HEK293 (cell line): Measurements from ENCODE around the gene TPP1.

Source experiments
- IKZF3 ChIP-seq: fragments of 450-650 bp; IDR thresholded peaks from 2 replicates; pipeline ENCODE4 v1.5.0; 2018; ENCODE audit warnings: missing biosample characterization, mild to moderate bottlenecking, missing genetic modification characterization, moderate library complexity
- KLF1 ChIP-seq: fragments of 450-650 bp; formaldehyde crosslinking; IDR thresholded peaks from 2 replicates; pipeline ENCODE4 v1.5.1; 2016; ENCODE audit warnings: missing biosample characterization, missing genetic modification characterization
- KLF10 ChIP-seq: fragments of 450-650 bp; IDR thresholded peaks from 2 replicates; pipeline ENCODE4 v1.5.1; 2018; ENCODE audit warnings: missing biosample characterization, mild to moderate bottlenecking, missing genetic modification characterization
- KLF8 ChIP-seq: fragments of 450-650 bp; formaldehyde crosslinking; IDR thresholded peaks from 2 replicates; pipeline ENCODE4 v1.5.1; 2016; ENCODE audit warnings: missing biosample characterization, missing genetic modification characterization
- SCRT2 ChIP-seq: fragments of 450-650 bp; formaldehyde crosslinking; IDR thresholded peaks from 2 replicates; pipeline ENCODE4 v1.5.1; 2016; ENCODE audit warnings: missing biosample characterization, missing genetic modification characterization
- SP2 ChIP-seq: fragments of 450-650 bp; formaldehyde crosslinking; IDR thresholded peaks from 2 replicates; pipeline ENCODE4 v1.5.1; 2016; ENCODE audit warnings: missing biosample characterization, missing genetic modification characterization
- SP7 ChIP-seq: fragments of 450-650 bp; formaldehyde crosslinking; IDR thresholded peaks from 2 replicates; pipeline ENCODE4 v1.5.1; 2016; ENCODE audit warnings: missing biosample characterization, missing genetic modification characterization
- TRIM28 ChIP-seq: IDR thresholded peaks from 2 replicates; pipeline ENCODE4 v1.6.1; 2011; ENCODE audit warnings: low read length, control low read depth, borderline replicate concordance
- ZBTB20 ChIP-seq: fragments of 450-650 bp; formaldehyde crosslinking; IDR thresholded peaks from 2 replicates; pipeline ENCODE4 v1.5.1; 2016; ENCODE audit warnings: missing biosample characterization, missing genetic modification characterization
- ZFP37 ChIP-seq: fragments of 450-650 bp; formaldehyde crosslinking; IDR thresholded peaks from 2 replicates; pipeline ENCODE4 v1.5.1; 2016; ENCODE audit warnings: missing biosample characterization, missing genetic modification characterization
- ZNF10 ChIP-seq: fragments of 450-650 bp; formaldehyde crosslinking; IDR thresholded peaks from 2 replicates; pipeline ENCODE4 v1.5.1; 2017; ENCODE audit warnings: missing biosample characterization, missing genetic modification characterization
- ZNF211 ChIP-seq: fragments of 450-650 bp; formaldehyde crosslinking; IDR thresholded peaks from 2 replicates; pipeline ENCODE4 v1.5.1; 2016; ENCODE audit warnings: low read depth, missing biosample characterization, missing genetic modification characterization
- ZNF24 ChIP-seq: fragments of 450-650 bp; formaldehyde crosslinking; IDR thresholded peaks from 2 replicates; pipeline ENCODE4 v1.5.1; 2016; ENCODE audit warnings: missing biosample characterization, missing genetic modification characterization
- ZNF324 ChIP-seq: fragments of 450-650 bp; formaldehyde crosslinking; IDR thresholded peaks from 2 replicates; pipeline ENCODE4 v1.5.1; 2016; ENCODE audit warnings: missing biosample characterization, missing genetic modification characterization
- ZNF335 ChIP-seq: fragments of 450-650 bp; formaldehyde crosslinking; conservative IDR thresholded peaks from 2 replicates; pipeline ENCODE4 v1.5.1; 2016; ENCODE audit warnings: missing biosample characterization, missing genetic modification characterization
- ZNF366 ChIP-seq: fragments of 450-650 bp; formaldehyde crosslinking; conservative IDR thresholded peaks from 2 replicates; pipeline ENCODE4 v1.5.1; 2016; ENCODE audit warnings: missing biosample characterization, missing genetic modification characterization
- ZNF398 ChIP-seq: fragments of 450-650 bp; formaldehyde crosslinking; IDR thresholded peaks from 2 replicates; pipeline ENCODE4 v1.5.1; 2017; ENCODE audit warnings: missing biosample characterization, missing genetic modification characterization
- ZNF501 ChIP-seq: fragments of 450-650 bp; formaldehyde crosslinking; IDR thresholded peaks from 2 replicates; pipeline ENCODE4 v1.5.1; 2016; ENCODE audit warnings: missing biosample characterization, missing genetic modification characterization
- ZNF600 ChIP-seq: fragments of 450-650 bp; formaldehyde crosslinking; IDR thresholded peaks from 2 replicates; pipeline ENCODE4 v1.5.1; 2016; ENCODE audit warnings: missing biosample characterization, missing genetic modification characterization
- ZNF624 ChIP-seq: fragments of 450-650 bp; formaldehyde crosslinking; IDR thresholded peaks from 2 replicates; pipeline ENCODE4 v1.5.1; 2017; ENCODE audit warnings: missing biosample characterization, missing genetic modification characterization
- ZNF629 ChIP-seq: fragments of 450-650 bp; formaldehyde crosslinking; IDR thresholded peaks from 2 replicates; pipeline ENCODE4 v1.5.1; 2017; ENCODE audit warnings: missing biosample characterization, missing genetic modification characterization
- ZNF76 ChIP-seq: fragments of 450-650 bp; formaldehyde crosslinking; IDR thresholded peaks from 2 replicates; pipeline ENCODE4; 2016; ENCODE audit warnings: low read depth, missing biosample characterization, missing genetic modification characterization, borderline replicate concordance
- ZNF785 ChIP-seq: fragments of 450-650 bp; formaldehyde crosslinking; IDR thresholded peaks from 2 replicates; pipeline ENCODE4 v1.5.1; 2016; ENCODE audit warnings: missing biosample characterization, missing genetic modification characterization
- ZNF843 ChIP-seq: fragments of 450-650 bp; formaldehyde crosslinking; IDR thresholded peaks from 2 replicates; pipeline ENCODE4 v1.5.1; 2016; ENCODE audit warnings: missing biosample characterization, missing genetic modification characterization
- ZSCAN16 ChIP-seq: fragments of 450-650 bp; formaldehyde crosslinking; IDR thresholded peaks from 2 replicates; pipeline ENCODE4 v1.5.1; 2016; ENCODE audit warnings: missing biosample characterization, missing genetic modification characterization
- ZSCAN30 ChIP-seq: fragments of 450-650 bp; IDR thresholded peaks from 2 replicates; pipeline ENCODE4 v1.5.1; 2018; ENCODE audit warnings: missing biosample characterization, mild to moderate bottlenecking, missing genetic modification characterization, moderate library complexity
- TF ChIP-seq, protein P1 (sequence below): fragments of 450-650 bp; formaldehyde crosslinking; IDR thresholded peaks from 2 replicates; pipeline ENCODE4 v1.5.1; 2016; ENCODE audit warnings: missing biosample characterization, missing genetic modification characterization
- TF ChIP-seq, protein P2 (sequence below): fragments of 450-650 bp; formaldehyde crosslinking; IDR thresholded peaks from 2 replicates; pipeline ENCODE4 v1.5.1; 2016; ENCODE audit warnings: missing biosample characterization, missing genetic modification characterization
- TF ChIP-seq, protein P3 (sequence below): fragments of 450-650 bp; formaldehyde crosslinking; IDR thresholded peaks from 2 replicates; pipeline ENCODE4 v1.5.1; 2016; ENCODE audit warnings: missing biosample characterization, missing genetic modification characterization
- TF ChIP-seq, protein P4 (sequence below): fragments of 450-650 bp; formaldehyde crosslinking; IDR thresholded peaks from 2 replicates; pipeline ENCODE4 v1.5.1; 2016; ENCODE audit warnings: missing biosample characterization, missing genetic modification characterization

Gene TPP1

GRCh38 chr11:6612213-6613041, 6.8 kb downstream of the TPP1 start, which contains the start of gene TAF10 (continued):
- TF ChIP-seq, protein P1, sequence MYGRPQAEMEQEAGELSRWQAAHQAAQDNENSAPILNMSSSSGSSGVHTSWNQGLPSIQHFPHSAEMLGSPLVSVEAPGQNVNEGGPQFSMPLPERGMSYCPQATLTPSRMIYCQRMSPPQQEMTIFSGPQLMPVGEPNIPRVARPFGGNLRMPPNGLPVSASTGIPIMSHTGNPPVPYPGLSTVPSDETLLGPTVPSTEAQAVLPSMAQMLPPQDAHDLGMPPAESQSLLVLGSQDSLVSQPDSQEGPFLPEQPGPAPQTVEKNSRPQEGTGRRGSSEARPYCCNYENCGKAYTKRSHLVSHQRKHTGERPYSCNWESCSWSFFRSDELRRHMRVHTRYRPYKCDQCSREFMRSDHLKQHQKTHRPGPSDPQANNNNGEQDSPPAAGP (tag by site-specific recombination) = peak; percentile 35; the same call in 1 of the 2 replicates
- TF ChIP-seq SP7 (tag by site-specific recombination) (peak; percentile 74), ZNF843 (tag by site-specific recombination) (0 out of 2 replicates have a peak, but pooled peaks have one; percentile 31), ZNF629 (tag by site-specific recombination) (peak; percentile 97), ZNF211 (tag by site-specific recombination) (no peak), ZFP37 (peak; percentile 80), ZNF398 (tag by site-specific recombination) (peak; percentile 20; the same call in 1 of the 2 replicates), ZNF335 (tag by site-specific recombination) (peak; percentile 91), IKZF3 (tag by site-specific recombination) (peak; percentile 29; the same call in 1 of the 2 replicates), KLF10 (tag by site-specific recombination) (peak; percentile 43; the same call in 1 of the 2 replicates), ZNF24 (tag by site-specific recombination) (0 out of 2 replicates have a peak, but pooled peaks have one; percentile 37), SP2 (tag by site-specific recombination) (peak; percentile 95), KLF1 (tag by site-specific recombination) (no peak; the same call in 1 of the 2 replicates), TRIM28 (peak; percentile 47; the same call in 1 of the 2 replicates), ZSCAN16 (tag by site-specific recombination) (no peak), ZNF785 (no peak), ZNF624 (no peak), ZNF600 (tag by site-specific recombination) (peak; percentile 82), ZSCAN30 (tag by site-specific recombination) (0 out of 2 replicates have a peak, but pooled peaks have one; percentile 18), ZBTB20 (tag by site-specific recombination) (peak; percentile 76; the same call in 1 of the 2 replicates), ZNF324 (0 out of 2 replicates have a peak, but pooled peaks have one; percentile 55), ZNF501 (peak; percentile 72; the same call in 1 of the 2 replicates), ZNF366 (tag by site-specific recombination) (peak; percentile 30; the same call in 1 of the 2 replicates), ZNF76 (tag by site-specific recombination) (peak; percentile 41; the same call in 1 of the 2 replicates), KLF8 (tag by site-specific recombination) (peak; percentile 78), ZNF10 (tag by site-specific recombination) (no peak), SCRT2 (tag by site-specific recombination) (no peak)
- TF ChIP-seq, protein P2, sequence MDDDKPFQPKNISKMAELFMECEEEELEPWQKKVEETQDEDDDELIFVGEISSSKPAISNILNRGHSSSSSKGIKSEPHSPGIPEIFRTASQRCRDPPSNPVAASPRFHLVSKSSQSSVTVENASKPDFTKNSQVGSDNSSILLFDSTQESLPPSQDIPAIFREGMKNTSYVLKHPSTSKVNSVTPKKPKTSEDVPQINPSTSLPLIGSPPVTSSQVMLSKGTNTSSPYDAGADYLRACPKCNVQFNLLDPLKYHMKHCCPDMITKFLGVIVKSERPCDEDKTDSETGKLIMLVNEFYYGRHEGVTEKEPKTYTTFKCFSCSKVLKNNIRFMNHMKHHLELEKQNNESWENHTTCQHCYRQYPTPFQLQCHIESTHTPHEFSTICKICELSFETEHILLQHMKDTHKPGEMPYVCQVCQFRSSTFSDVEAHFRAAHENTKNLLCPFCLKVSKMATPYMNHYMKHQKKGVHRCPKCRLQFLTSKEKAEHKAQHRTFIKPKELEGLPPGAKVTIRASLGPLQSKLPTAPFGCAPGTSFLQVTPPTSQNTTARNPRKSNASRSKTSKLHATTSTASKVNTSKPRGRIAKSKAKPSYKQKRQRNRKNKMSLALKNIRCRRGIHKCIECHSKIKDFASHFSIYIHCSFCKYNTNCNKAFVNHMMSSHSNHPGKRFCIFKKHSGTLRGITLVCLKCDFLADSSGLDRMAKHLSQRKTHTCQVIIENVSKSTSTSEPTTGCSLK = no peak
- TF ChIP-seq, protein P3, sequence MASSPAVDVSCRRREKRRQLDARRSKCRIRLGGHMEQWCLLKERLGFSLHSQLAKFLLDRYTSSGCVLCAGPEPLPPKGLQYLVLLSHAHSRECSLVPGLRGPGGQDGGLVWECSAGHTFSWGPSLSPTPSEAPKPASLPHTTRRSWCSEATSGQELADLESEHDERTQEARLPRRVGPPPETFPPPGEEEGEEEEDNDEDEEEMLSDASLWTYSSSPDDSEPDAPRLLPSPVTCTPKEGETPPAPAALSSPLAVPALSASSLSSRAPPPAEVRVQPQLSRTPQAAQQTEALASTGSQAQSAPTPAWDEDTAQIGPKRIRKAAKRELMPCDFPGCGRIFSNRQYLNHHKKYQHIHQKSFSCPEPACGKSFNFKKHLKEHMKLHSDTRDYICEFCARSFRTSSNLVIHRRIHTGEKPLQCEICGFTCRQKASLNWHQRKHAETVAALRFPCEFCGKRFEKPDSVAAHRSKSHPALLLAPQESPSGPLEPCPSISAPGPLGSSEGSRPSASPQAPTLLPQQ = 0 out of 2 replicates have a peak, but pooled peaks have one; percentile 63
- TF ChIP-seq, protein P4, sequence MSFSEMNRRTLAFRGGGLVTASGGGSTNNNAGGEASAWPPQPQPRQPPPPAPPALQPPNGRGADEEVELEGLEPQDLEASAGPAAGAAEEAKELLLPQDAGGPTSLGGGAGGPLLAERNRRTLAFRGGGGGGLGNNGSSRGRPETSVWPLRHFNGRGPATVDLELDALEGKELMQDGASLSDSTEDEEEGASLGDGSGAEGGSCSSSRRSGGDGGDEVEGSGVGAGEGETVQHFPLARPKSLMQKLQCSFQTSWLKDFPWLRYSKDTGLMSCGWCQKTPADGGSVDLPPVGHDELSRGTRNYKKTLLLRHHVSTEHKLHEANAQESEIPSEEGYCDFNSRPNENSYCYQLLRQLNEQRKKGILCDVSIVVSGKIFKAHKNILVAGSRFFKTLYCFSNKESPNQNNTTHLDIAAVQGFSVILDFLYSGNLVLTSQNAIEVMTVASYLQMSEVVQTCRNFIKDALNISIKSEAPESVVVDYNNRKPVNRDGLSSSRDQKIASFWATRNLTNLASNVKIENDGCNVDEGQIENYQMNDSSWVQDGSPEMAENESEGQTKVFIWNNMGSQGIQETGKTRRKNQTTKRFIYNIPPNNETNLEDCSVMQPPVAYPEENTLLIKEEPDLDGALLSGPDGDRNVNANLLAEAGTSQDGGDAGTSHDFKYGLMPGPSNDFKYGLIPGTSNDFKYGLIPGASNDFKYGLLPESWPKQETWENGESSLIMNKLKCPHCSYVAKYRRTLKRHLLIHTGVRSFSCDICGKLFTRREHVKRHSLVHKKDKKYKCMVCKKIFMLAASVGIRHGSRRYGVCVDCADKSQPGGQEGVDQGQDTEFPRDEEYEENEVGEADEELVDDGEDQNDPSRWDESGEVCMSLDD = no peak
